Measurements from ENCODE around the gene SEMA6A. TPM values are rescaled to one million over a fixed set of nuclear protein-coding genes. Genes with fewer than 3 reads are reported as not detected.

The SEMA6A gene
- total RNA-seq, 1 donor from 2014 or later = 84.2 TPM

GRCh38 chr5:116583085-116583861 lies 8.7 kb upstream of the SEMA6A start:
- peaks cover 7% of the 10 kb centered on the region for H3K9me3 Mint-ChIP-seq

GRCh38 chr5:116581910-116582309 lies 7.3 kb upstream of the SEMA6A start:
- Mint-ChIP-seq H3K27me3 (peaks cover 7% of the 10 kb centered on the region), H3K27ac (no peak overlapping the region), H3K36me3 (peaks cover 5% of the 10 kb centered on the region), H3K4me3 (no peak overlapping the region), H3K4me1 (ENCODE audit: unreplicated experiment) (peaks cover 7% of the 10 kb centered on the region), H3K9me3 (peaks cover 7% of the 10 kb centered on the region)
- TF ChIP-seq CTCF (conservative IDR thresholded peaks at IDR 0.05) = no peak
- no peak for DNase-seq (ENCODE audit: extremely low spot score, unreplicated experiment)

More at GRCh38 chr5:116583085-116583861, 8.7 kb upstream of the SEMA6A start:
- DNase-seq (ENCODE audit: extremely low spot score, unreplicated experiment) = no peak
- TF ChIP-seq CTCF (conservative IDR thresholded peaks at IDR 0.05) = no peak
- Mint-ChIP-seq H3K4me1 (ENCODE audit: unreplicated experiment) (peaks cover 7% of the 10 kb centered on the region), H3K4me3 (no peak overlapping the region), H3K27me3 (peaks cover 7% of the 10 kb centered on the region), H3K27ac (no peak overlapping the region), H3K36me3 (peaks cover 5% of the 10 kb centered on the region)

- DNase-seq (ENCODE audit: extremely low spot score, unreplicated experiment) = no peak
- H3K36me3 Mint-ChIP-seq = peaks cover 5% of the 10 kb centered on the region
- peak overlapping the region; percentile 42 for H3K4me3 Mint-ChIP-seq
- H3K9me3 Mint-ChIP-seq = peaks cover 7% of the 10 kb centered on the region
- no peak overlapping the region for H3K27ac Mint-ChIP-seq
- peaks cover 7% of the 10 kb centered on the region for H3K4me1 Mint-ChIP-seq (ENCODE audit: unreplicated experiment)
- TF ChIP-seq CTCF (conservative IDR thresholded peaks at IDR 0.05) = no peak
- peaks cover 7% of the 10 kb centered on the region for H3K27me3 Mint-ChIP-seq
Measured at GRCh38 chr5:116579144-116579543, 4.5 kb upstream of the SEMA6A start.

GRCh38 chr5:116578676-116579075 lies 4.1 kb upstream of the SEMA6A start:
- TF ChIP-seq CTCF (conservative IDR thresholded peaks at IDR 0.05) = no peak
- Mint-ChIP-seq H3K4me1 (ENCODE audit: unreplicated experiment) (peaks cover 7% of the 10 kb centered on the region), H3K9me3 (peaks cover 7% of the 10 kb centered on the region), H3K4me3 (peak overlapping the region; percentile 42), H3K27ac (no peak overlapping the region), H3K36me3 (peaks cover 5% of the 10 kb centered on the region), H3K27me3 (peaks cover 7% of the 10 kb centered on the region)
- no peak for DNase-seq (ENCODE audit: extremely low spot score, unreplicated experiment)

- Mint-ChIP-seq H3K9me3 (peaks cover 7% of the 10 kb centered on the region), H3K36me3 (peaks cover 5% of the 10 kb centered on the region), H3K4me1 (ENCODE audit: unreplicated experiment) (peaks cover 7% of the 10 kb centered on the region), H3K27me3 (peaks cover 7% of the 10 kb centered on the region), H3K27ac (no peak overlapping the region), H3K4me3 (peak overlapping the region; percentile 51)
- no peak for TF ChIP-seq CTCF (conservative IDR thresholded peaks at IDR 0.05)
- DNase-seq (ENCODE audit: extremely low spot score, unreplicated experiment) = no peak
Measured at GRCh38 chr5:116577064-116577788, 2.6 kb upstream of the SEMA6A start.

Data from type B pancreatic cell (in vitro differentiated cells).